GM12864 (cell line): ENCODE results near the gene NOS1AP.
"Not testable (repeated sequence)": the region's sequence is repeated elsewhere in the genome, so short reads cannot be mapped to it uniquely, and the experiment has no call there.

Source experiments
- DNase-seq: peaks from one replicate; pipeline ENCODE4 v3.0.0-alpha.2; 2011; ENCODE audit warnings: low read depth
- H3K4me3 ChIP-seq: 2 replicates; pipeline ENCODE4 v1.5.1; 2011; ENCODE audit warnings: mild to moderate bottlenecking, low read depth, low read length, control low read depth
- CTCF ChIP-seq: IDR thresholded peaks from 2 replicates; pipeline ENCODE4 v1.5.1; 2011; ENCODE audit warnings: low read depth, mild to moderate bottlenecking, moderate library complexity, low read length, control low read depth, inconsistent platforms; ENCODE audit errors: missing control alignments

NOS1AP gene

GRCh38 chr1:162417650-162418049 lies 348.2 kb downstream of the NOS1AP start:
- TF ChIP-seq CTCF = no peak
- H3K4me3 ChIP-seq = no peak overlapping the region
- no peak for DNase-seq

- not testable (repeated sequence) for H3K4me3 ChIP-seq, DNase-seq
These were observed 349.1 kb downstream of the NOS1AP start for GRCh38 chr1:162418584-162418983.

- not testable (repeated sequence) for DNase-seq
These were observed 350.0 kb downstream of the NOS1AP start for GRCh38 chr1:162419450-162419931.

More at GRCh38 chr1:162419450-162419931, 350.0 kb downstream of the NOS1AP start:
- not testable (repeated sequence) for H3K4me3 ChIP-seq
